ENCODE results near the gene RPUSD1. TPM values are rescaled to one million over a fixed set of nuclear protein-coding genes. Genes with fewer than 3 reads are reported as not detected.

Gene RPUSD1
- total RNA-seq, 2 experiments from 2014 or later: 22.2 to 22.3 TPM

GRCh38 chr16:791131-791530, 3.0 kb upstream of the RPUSD1 start:
- H3K36me3 Mint-ChIP-seq (ENCODE audit: low read depth): peaks cover 12% of the 10 kb centered on the region
- CTCF ChIA-PET: no interaction called here
- H3K9me3 Mint-ChIP-seq: no peaks in the 10 kb centered on the region
- no peak overlapping the region for H3K27ac Mint-ChIP-seq
- peaks cover 16% of the 10 kb centered on the region for H3K4me1 Mint-ChIP-seq
- no peaks in the 10 kb centered on the region for H3K27me3 Mint-ChIP-seq
- POLR2A ChIA-PET: no interaction called here
- no peak overlapping the region for H3K4me3 Mint-ChIP-seq
- no peak for DNase-seq

DNA sequence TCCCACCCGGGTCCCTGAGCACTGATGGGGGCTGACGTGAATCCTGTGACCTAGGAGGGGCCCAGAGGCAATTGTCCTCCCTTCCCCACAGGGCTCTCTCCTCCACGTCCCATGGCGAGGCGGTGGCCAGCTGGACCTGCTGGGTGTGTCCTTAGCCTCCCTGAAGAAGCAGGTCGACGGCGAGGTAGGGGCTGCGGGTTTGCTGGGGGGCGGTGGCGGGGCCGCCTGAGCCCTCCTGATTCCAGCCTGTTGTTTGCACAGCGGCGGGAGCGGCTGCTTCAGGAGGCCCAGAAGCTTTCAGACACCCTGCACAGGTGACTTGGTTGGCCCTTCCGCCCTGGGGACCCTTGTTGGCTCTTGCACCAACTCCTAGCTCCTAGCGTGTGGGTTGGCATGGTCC, 1.9 kb upstream of the RPUSD1 start:
- H3K27ac Mint-ChIP-seq: no peak overlapping the region
- no peak for DNase-seq
- ChIA-PET CTCF (no interaction called here), POLR2A (interaction anchor here (0.8 to 1.3 kb wide), 2 partner anchors 14 to 17 kb away, joined by 4 to 5 read pairs; no protein-coding TSS in a partner anchor)
- no peaks in the 10 kb centered on the region for H3K27me3 Mint-ChIP-seq
- H3K9me3 Mint-ChIP-seq: no peaks in the 10 kb centered on the region
- peaks cover 13% of the 10 kb centered on the region for H3K36me3 Mint-ChIP-seq (ENCODE audit: low read depth)
- H3K4me1 Mint-ChIP-seq: peaks cover 15% of the 10 kb centered on the region
- H3K4me3 Mint-ChIP-seq: peak overlapping the region; percentile 57

GRCh38 chr16:789191-789850, 1.1 kb upstream of the RPUSD1 start:
- DNase-seq: no peak
- H3K9me3 Mint-ChIP-seq: no peaks in the 10 kb centered on the region
- POLR2A ChIA-PET: interaction anchor here (1.0 to 1.6 kb wide), 6 partner anchors 14 to 99 kb away, joined by 4 to 8 read pairs (median 4); partner anchors contain the start of genes CIAO3 and WDR24
- no peaks in the 10 kb centered on the region for H3K27me3 Mint-ChIP-seq
- H3K36me3 Mint-ChIP-seq (ENCODE audit: low read depth): peaks cover 16% of the 10 kb centered on the region
- H3K4me3 Mint-ChIP-seq: peak overlapping the region; percentile 57
- CTCF ChIA-PET: interaction anchor here (1.9 kb wide), 1 partner anchor 77 kb away, joined by 19 read pairs; no protein-coding TSS in a partner anchor
- H3K4me1 Mint-ChIP-seq: peaks cover 18% of the 10 kb centered on the region
- no peak overlapping the region for H3K27ac Mint-ChIP-seq

- POLR2A ChIA-PET: interaction anchor here (0.6 to 1.6 kb wide), 15 partner anchors 15 to 1176 kb away, joined by 3 to 9 read pairs (median 4); partner anchors contain the start of genes CIAO3, METRN, RPS2 and UQCC4
- Mint-ChIP-seq H3K9me3 (no peaks in the 10 kb centered on the region), H3K27me3 (no peaks in the 10 kb centered on the region), H3K27ac (peak within 1 kb of the TSS; percentile 65), H3K4me1 (peaks cover 18% of the 10 kb centered on the region), H3K4me3 (peak within 1 kb of the TSS; percentile 84), H3K36me3 (ENCODE audit: low read depth) (peaks cover 16% of the 10 kb centered on the region)
- CTCF ChIA-PET: interaction anchor here (0.6 to 1.9 kb wide), 4 partner anchors 18 to 135 kb away, joined by 5 to 19 read pairs (median 6); no protein-coding TSS in a partner anchor
- peak; percentile 96 for DNase-seq
These were observed 382 bp upstream of the RPUSD1 start, which contains the start of gene CHTF18 for GRCh38 chr16:788399-789126. Gene CHTF18 (plus strand): TSS chr16:788620. CDS start chr16:788685, 65 bp downstream.

DNA sequence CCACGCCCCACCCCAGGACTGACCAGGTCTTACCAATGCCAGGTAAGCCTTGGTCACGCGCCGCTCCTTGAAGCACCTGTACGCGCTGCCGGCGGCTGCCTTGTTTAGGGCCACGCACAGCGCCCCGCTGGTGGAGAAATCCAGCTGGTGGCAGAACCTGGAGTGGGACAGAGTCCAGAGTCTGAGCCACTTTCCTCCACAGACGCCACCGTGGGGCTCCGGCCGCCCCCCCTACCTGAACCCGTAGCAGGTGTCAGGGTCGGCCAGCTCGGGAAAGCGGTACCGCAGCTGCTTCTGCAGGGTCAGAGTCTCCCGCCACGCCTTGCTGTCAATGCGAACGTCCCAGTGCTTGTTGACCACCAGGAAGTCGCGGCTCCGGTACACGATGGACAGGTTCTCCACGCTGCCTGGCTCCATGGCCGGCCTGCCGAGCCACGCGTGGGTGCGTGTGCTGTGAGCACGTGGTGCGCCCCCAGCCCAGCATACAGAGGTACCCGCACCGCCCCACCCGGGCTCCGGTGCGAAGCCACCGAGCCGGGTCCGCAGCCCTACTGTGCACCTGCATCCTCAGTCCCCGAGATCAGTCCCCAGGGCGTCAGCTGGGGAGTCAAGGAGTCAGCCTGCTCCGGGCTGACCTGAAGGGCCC, 737 bp downstream of the RPUSD1 start:
- CTCF ChIA-PET: interaction anchor here (1.1 to 1.9 kb wide), 3 partner anchors 19 to 77 kb away, joined by 5 to 19 read pairs (median 5); no protein-coding TSS in a partner anchor
- peak overlapping the region; percentile 64 for H3K27ac Mint-ChIP-seq
- no peaks in the 10 kb centered on the region for H3K27me3 Mint-ChIP-seq
- peak overlapping the region; percentile 84 for H3K4me3 Mint-ChIP-seq
- POLR2A ChIA-PET: interaction anchor here (0.9 to 1.6 kb wide), 5 partner anchors 16 to 633 kb away, joined by 3 to 9 read pairs (median 4); partner anchors contain the start of genes CIAO3, METRN and UQCC4
- peak; percentile 25 for DNase-seq
- peaks cover 18% of the 10 kb centered on the region for H3K4me1 Mint-ChIP-seq
- peaks cover 16% of the 10 kb centered on the region for H3K36me3 Mint-ChIP-seq (ENCODE audit: low read depth)
- H3K9me3 Mint-ChIP-seq: no peaks in the 10 kb centered on the region

DNA sequence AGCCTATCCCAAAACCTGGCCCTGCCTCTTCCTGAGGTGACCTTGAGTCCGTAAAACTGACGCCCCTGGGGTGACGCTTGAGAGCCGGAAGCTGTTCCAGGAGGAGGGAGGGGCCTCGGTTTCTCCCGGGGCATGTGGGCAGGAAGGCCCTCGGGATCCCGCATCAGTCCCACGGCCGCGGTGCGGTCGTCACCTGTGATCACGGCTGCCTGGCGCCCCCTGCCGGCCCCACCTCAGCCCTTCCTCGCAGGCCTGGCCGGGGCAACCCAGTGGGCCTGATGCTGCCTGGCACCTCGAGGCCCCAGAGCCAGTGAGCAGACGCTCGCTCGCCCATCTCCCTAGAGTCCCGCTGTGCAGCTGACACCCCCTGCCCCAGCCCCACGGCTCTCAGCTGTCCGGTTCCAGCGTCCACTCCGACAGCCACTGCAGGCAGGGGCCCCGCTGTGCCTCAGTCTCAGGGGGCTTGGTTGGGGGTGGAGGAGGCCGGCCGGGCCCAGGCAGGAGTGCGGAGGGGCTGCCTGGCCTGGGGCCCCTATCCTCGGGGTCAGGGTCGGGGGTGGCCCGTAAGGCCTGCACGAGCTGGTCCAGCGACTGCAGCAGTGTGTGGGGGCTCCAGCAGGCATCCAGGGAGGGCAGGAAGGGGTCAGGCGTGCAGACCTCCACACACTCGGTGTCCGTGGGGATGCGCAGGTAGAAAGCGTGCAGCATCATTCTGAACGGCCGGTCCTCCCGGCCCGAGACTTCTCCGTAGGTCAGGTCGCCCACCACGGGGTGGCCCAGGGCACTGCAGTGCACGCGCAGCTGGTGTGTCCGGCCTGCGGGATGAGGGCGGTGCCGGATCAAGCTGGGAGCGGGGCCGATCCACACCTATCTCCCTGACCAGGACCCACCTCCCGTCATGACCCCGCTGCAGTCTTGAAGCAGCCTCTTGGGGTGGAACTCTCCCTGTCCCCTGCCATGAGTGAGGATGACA, 2.3 kb downstream of the RPUSD1 start:
- peak overlapping the region; percentile 46 for H3K4me3 Mint-ChIP-seq
- H3K4me1 Mint-ChIP-seq: peaks cover 15% of the 10 kb centered on the region
- no peaks in the 10 kb centered on the region for H3K27me3 Mint-ChIP-seq
- ChIA-PET CTCF (interaction anchor here (0.8 to 2.9 kb wide), 8 partner anchors 35 to 75 kb away, joined by 3 to 23 read pairs (median 4); no protein-coding TSS in a partner anchor), POLR2A (no interaction called here)
- H3K9me3 Mint-ChIP-seq: no peaks in the 10 kb centered on the region
- peak; percentile 78 for DNase-seq
- peaks cover 6% of the 10 kb centered on the region for H3K36me3 Mint-ChIP-seq (ENCODE audit: low read depth)
- no peak overlapping the region for H3K27ac Mint-ChIP-seq

DNA sequence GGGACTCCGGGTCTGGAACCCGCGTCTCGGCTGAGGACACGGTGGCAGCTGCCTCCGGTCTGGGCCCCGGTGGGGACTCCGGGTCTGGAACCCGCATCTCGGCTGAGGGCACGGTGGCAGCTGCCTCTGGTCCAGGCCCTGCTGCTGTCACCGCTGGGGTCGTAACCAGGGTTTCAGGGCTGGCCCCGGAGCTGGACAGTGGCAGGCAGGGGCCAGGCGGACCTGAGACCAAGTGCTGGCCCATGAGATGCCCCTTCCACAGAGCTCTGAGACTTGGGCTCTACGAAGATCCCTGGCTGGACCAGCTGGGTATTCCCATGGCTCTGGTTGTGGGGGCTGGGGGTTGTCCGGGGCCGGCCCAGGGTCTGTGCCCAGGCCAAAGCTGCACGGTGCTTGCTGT, 3.8 kb downstream of the RPUSD1 start:
- POLR2A ChIA-PET: interaction anchor here (0.6 to 1.8 kb wide), 3 partner anchors 44 to 88 kb away, joined by 3 to 4 read pairs (median 4); partner anchors contain the start of gene CIAO3

GRCh38 chr16:783404-784161, 4.6 kb downstream of the RPUSD1 start:
- no peaks in the 10 kb centered on the region for H3K9me3 Mint-ChIP-seq
- peaks cover 6% of the 10 kb centered on the region for H3K36me3 Mint-ChIP-seq (ENCODE audit: low read depth)
- H3K27me3 Mint-ChIP-seq: no peaks in the 10 kb centered on the region
- H3K4me3 Mint-ChIP-seq: no peak overlapping the region
- ChIA-PET POLR2A (interaction anchor here (1.8 kb wide), 1 partner anchor 53 kb away, joined by 4 read pairs; no protein-coding TSS in a partner anchor), CTCF (no interaction called here)
- DNase-seq: no peak
- H3K27ac Mint-ChIP-seq: no peak overlapping the region
- H3K4me1 Mint-ChIP-seq: peaks cover 12% of the 10 kb centered on the region

More for the DNA sequence above, 3.8 kb downstream of the RPUSD1 start:
- Mint-ChIP-seq H3K36me3 (ENCODE audit: low read depth) (peaks cover 6% of the 10 kb centered on the region), H3K27ac (no peak overlapping the region), H3K4me1 (peaks cover 12% of the 10 kb centered on the region), H3K9me3 (no peaks in the 10 kb centered on the region), H3K4me3 (no peak overlapping the region), H3K27me3 (no peaks in the 10 kb centered on the region)
- no peak for DNase-seq
- CTCF ChIA-PET: interaction anchor here (0.9 to 2.9 kb wide), 7 partner anchors 20 to 74 kb away, joined by 3 to 23 read pairs (median 4); no protein-coding TSS in a partner anchor

DNA sequence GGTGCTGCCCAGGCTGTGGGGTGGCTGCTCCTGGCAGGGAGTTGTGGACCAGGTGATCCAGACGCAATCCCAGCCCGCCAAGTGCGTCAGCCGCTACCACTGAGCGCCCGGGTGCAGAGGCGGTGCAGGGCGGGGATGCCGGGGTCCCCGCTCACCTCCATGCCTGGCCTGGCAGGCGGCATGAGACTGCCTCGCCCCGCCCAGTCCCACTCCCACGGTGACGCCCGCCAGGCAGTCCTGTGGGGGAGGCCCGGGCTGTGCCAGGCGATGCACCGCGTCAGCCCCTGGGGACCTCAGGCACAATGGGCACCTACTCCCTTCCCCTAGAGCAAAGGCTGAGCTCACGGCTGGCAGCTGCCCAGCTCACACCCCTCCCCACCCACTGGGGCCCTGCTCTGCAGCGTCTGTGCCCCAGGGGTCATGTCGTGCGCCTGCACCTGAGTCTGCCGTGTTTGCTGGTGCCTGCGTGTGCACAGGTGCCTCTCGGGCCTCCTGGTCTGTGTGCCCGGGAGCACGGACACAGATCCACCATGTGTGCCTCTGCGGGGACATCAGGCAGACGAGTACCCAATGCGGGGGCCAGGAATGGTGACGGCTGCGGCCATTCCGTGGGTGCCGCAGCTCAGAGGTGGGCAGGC, 5.3 kb downstream of the RPUSD1 start:
- ChIA-PET POLR2A (no interaction called here), CTCF (no interaction called here)
- peaks cover 6% of the 10 kb centered on the region for H3K36me3 Mint-ChIP-seq (ENCODE audit: low read depth)
- DNase-seq: no peak
- no peaks in the 10 kb centered on the region for H3K9me3 Mint-ChIP-seq
- peaks cover 13% of the 10 kb centered on the region for H3K4me1 Mint-ChIP-seq
- H3K4me3 Mint-ChIP-seq: no peak overlapping the region
- no peak overlapping the region for H3K27ac Mint-ChIP-seq
- H3K27me3 Mint-ChIP-seq: no peaks in the 10 kb centered on the region

DNA sequence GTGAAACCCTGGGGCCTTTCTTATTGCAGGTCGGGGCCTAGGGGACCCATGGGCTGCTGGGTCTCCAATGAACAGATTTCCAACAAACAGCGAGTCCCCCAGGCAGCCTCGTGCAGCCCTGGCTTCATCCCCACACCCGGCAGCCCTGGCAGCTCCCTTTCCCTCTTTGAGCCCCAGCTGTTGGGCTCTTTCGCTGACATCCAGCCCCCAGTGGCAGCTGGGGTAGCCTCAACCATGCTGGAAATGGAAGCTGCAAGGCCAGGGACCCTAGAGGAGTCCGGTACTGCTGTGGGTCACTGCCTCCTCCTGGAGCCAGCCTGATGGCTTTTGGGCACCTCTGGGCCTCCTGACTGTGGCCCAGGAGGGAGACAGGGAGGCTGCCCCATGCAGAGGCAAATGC, 5.9 kb downstream of the RPUSD1 start:
- POLR2A ChIA-PET: no interaction called here
- Mint-ChIP-seq H3K27ac (no peak overlapping the region), H3K4me3 (no peak overlapping the region), H3K36me3 (ENCODE audit: low read depth) (peaks cover 6% of the 10 kb centered on the region), H3K27me3 (peaks cover 2% of the 10 kb centered on the region), H3K9me3 (no peaks in the 10 kb centered on the region), H3K4me1 (peaks cover 15% of the 10 kb centered on the region)
- DNase-seq: no peak
- CTCF ChIA-PET: no interaction called here

Data from activated CD4-positive, alpha-beta memory T cell treated with anti-CD3 and anti-CD28 coated beads, Interleukin-2, amount 10 ng/mL, durations not matched to agents 7 days and 5 days (primary cell).